HL-60 (cell line): ENCODE results near the gene GABRD.

ENCODE experiments used
- POLR2AphosphoS5 ChIP-seq: IDR thresholded peaks from 2 replicates; pipeline ENCODE4 v1.6.1; 2012; ENCODE audit warnings: low read depth
- REST ChIP-seq: IDR thresholded peaks from 2 replicates; pipeline ENCODE4 v1.6.1; 2012; ENCODE audit warnings: low read depth; ENCODE audit not compliant: insufficient replicate concordance
- TF ChIP-seq, protein P1 (sequence below): IDR thresholded peaks from one replicate; pipeline ENCODE4 v1.5.1; 2011; ENCODE audit warnings: low read length, control low read depth, inconsistent platforms; ENCODE audit not compliant: insufficient read depth

DNA sequence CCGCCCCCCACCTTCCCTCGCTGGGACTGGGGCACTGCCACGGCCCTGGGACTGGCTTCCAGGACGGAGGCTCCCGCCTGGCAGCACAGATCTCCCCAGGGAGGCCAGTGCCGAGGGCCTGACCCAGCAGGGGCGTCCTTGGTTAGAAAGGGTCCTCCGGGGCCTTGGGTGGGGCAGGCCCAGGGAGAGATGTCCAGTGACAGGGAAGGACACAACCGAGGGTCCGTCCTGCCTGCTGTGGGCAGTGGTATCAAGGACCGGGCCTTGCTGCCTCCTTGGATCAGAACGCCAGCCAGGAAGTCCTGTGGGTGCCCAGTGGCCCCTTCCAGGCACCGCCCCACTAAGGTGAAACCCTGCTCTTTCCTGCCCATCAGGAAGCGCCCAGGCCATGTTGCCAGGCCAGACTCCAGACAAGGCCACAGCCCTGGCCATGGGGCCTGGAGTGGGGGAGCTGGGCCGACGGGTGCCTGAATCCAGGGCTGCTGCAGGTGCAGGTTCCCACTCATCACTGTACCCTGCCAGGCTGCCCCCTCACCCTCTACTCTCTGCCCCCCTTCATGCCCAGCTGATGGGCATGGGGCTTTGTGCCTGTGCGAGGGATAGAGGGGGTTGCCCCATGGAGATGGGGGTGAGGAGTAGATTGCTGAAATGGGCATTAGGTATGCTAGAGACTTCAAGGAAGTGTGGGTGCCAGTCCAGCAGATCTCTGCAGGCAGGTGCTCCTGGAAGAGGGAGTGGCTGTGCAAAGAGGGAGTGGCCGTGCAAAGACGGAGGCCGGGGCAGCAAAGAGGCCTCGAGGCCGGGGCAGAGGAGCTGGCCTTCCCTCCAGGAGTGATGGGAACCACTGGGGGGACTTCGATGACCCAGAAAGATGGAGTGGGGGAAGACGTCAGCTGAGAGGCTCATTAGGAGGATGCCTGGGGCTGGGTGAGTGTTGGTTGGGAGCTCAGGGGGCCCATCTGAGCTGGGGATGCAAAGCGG, 28.9 kb downstream of the GABRD start:
- TF ChIP-seq, protein P1, sequence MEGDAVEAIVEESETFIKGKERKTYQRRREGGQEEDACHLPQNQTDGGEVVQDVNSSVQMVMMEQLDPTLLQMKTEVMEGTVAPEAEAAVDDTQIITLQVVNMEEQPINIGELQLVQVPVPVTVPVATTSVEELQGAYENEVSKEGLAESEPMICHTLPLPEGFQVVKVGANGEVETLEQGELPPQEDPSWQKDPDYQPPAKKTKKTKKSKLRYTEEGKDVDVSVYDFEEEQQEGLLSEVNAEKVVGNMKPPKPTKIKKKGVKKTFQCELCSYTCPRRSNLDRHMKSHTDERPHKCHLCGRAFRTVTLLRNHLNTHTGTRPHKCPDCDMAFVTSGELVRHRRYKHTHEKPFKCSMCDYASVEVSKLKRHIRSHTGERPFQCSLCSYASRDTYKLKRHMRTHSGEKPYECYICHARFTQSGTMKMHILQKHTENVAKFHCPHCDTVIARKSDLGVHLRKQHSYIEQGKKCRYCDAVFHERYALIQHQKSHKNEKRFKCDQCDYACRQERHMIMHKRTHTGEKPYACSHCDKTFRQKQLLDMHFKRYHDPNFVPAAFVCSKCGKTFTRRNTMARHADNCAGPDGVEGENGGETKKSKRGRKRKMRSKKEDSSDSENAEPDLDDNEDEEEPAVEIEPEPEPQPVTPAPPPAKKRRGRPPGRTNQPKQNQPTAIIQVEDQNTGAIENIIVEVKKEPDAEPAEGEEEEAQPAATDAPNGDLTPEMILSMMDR = no peak
- TF ChIP-seq REST (no peak), POLR2AphosphoS5 (no peak)
